ENCODE data around the gene RFX3.

- TF ChIP-seq CTCF (conservative IDR thresholded peaks at IDR 0.05): no peak
- TF ChIP-seq EZH2 (IDR thresholded peaks at IDR 0.05; ENCODE audit: low read depth): no peak
Observed at GRCh38 chr9:3243683-3244082, 282.1 kb downstream of the RFX3 start.

Data from PC-9 (cell line).